BE2C (cell line): ENCODE data around the gene VEGFB.

Experiments
- DNase-seq: peaks from one replicate; pipeline ENCODE4 v3.0.0-alpha.2; 2020
- H3K27me3 ChIP-seq: fragments of 250-450 bp; sonication (Bioruptor Pico); 2 replicates; pipeline ENCODE4 v1.5.1; 2020; ENCODE audit warnings: mild to moderate bottlenecking
- H3K36me3 ChIP-seq: fragments of 250-450 bp; sonication (Bioruptor Pico); 2 replicates; pipeline ENCODE4 v1.5.1; 2020; ENCODE audit warnings: mild to moderate bottlenecking
- H3K4me1 ChIP-seq: fragments of 250-450 bp; sonication (Bioruptor Pico); 2 replicates; pipeline ENCODE4 v1.5.1; 2020
- H3K4me3 ChIP-seq: 2 replicates; pipeline ENCODE4 v1.5.1; 2011; ENCODE audit warnings: low read depth, low read length
- H3K9me3 ChIP-seq: fragments of 250-450 bp; sonication (Bioruptor Pico); 2 replicates; pipeline ENCODE4 v1.5.1; 2020
- TF ChIP-seq, protein P1 (sequence below): IDR thresholded peaks from 2 replicates; pipeline ENCODE4 v1.5.1; 2012; ENCODE audit warnings: mild to moderate bottlenecking, low read depth, low read length

The VEGFB gene

DNA sequence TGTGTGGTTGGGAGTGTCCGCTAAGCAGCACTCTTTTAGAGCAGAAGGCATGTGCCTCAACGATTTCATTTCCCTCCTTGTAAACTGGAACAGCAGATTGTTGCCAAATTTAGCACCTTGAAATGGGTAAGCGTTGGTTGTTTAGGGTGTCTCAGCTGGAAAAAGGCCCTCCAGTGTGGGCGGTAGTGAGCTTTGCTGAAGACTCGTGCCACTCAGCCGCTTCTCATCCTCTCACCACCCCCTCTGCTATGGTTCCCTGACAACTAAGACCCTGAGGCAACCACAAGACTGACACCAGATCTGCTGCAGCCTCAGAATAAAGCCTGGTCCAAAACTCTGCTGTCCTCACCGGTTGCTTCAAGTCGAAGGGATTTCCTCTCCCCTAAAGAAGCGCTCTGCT is 37.8 kb upstream of the VEGFB start:
- TF ChIP-seq, protein P1, sequence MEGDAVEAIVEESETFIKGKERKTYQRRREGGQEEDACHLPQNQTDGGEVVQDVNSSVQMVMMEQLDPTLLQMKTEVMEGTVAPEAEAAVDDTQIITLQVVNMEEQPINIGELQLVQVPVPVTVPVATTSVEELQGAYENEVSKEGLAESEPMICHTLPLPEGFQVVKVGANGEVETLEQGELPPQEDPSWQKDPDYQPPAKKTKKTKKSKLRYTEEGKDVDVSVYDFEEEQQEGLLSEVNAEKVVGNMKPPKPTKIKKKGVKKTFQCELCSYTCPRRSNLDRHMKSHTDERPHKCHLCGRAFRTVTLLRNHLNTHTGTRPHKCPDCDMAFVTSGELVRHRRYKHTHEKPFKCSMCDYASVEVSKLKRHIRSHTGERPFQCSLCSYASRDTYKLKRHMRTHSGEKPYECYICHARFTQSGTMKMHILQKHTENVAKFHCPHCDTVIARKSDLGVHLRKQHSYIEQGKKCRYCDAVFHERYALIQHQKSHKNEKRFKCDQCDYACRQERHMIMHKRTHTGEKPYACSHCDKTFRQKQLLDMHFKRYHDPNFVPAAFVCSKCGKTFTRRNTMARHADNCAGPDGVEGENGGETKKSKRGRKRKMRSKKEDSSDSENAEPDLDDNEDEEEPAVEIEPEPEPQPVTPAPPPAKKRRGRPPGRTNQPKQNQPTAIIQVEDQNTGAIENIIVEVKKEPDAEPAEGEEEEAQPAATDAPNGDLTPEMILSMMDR: no peak
- H3K9me3 ChIP-seq: no peaks in the 10 kb centered on the region
- H3K4me3 ChIP-seq: no peak overlapping the region
- no peaks in the 10 kb centered on the region for H3K27me3 ChIP-seq
- H3K4me1 ChIP-seq: no peaks in the 10 kb centered on the region
- peaks cover 56% of the 10 kb centered on the region for H3K36me3 ChIP-seq
- no peak for DNase-seq

DNA sequence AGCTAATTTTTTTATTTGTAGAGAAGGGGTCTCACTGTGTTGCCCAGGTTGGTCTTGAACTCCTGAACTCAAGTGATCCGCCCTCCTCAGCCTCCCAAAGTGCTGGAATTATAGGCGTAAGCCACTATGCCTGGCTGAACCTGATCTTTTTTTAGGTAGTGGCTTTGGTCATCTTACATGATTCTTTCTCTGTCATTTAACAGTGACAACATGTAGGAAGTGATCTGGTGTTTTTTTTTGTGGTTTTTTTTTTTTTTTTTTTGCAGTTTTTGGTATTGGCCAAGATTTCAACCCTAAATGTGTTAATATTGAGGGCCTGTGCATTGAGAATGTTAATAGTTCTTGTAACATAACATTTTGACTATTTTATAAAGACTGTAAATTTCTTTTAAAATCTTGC is 35.9 kb upstream of the VEGFB start:
- no peak for DNase-seq
- TF ChIP-seq, protein P1: no peak
- peaks cover 57% of the 10 kb centered on the region for H3K36me3 ChIP-seq
- H3K9me3 ChIP-seq: no peaks in the 10 kb centered on the region
- no peaks in the 10 kb centered on the region for H3K27me3 ChIP-seq
- no peak overlapping the region for H3K4me3 ChIP-seq
- no peaks in the 10 kb centered on the region for H3K4me1 ChIP-seq

DNA sequence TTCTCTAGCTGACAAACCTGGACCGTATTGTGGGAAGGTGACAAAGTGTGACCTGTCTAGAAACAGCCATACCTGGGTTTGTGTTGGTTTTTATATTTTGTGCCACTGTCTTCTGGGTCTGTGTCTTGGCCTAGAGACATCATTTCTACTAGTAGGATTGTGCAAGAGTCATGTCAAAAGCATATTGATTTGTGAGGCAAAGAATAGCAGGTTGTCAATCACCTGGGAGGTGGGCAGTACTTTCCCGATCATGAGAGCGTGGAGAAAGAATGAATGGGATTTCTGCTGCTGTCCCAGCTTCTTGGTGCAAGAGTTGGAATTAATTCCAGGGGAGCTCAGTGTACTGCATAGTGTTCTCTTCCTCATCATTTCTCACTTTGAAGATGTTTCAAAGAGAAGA is 32.8 kb upstream of the VEGFB start:
- DNase-seq: no peak
- Histone ChIP-seq H3K4me1 (no peaks in the 10 kb centered on the region), H3K4me3 (no peak overlapping the region), H3K36me3 (peaks cover 50% of the 10 kb centered on the region), H3K9me3 (no peaks in the 10 kb centered on the region), H3K27me3 (no peaks in the 10 kb centered on the region)
- TF ChIP-seq, protein P1: no peak

DNA sequence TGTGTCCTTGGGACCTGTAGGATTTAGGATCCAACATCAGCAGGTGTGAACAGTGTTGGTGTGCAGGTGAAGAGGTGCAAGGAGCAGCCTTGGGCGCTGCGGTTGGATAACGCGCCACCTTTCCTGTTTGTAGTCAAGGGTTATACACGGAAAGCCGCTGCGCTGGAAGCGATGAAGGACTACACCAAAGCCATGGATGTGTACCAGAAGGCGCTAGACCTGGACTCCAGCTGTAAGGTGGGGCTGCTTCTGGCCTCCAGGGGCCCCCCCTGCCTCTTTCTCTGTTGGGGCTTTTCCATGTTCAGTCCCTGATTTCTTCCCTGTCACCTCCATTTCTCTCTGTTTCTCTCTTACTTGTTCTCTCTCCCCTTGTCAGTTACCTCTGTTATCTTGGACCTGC is 31.4 kb upstream of the VEGFB start:
- H3K4me1 ChIP-seq: peaks cover 4% of the 10 kb centered on the region; the same call in 1 of the 2 replicates
- DNase-seq: no peak
- no peak overlapping the region for H3K4me3 ChIP-seq
- H3K36me3 ChIP-seq: peaks cover 45% of the 10 kb centered on the region
- H3K9me3 ChIP-seq: no peaks in the 10 kb centered on the region
- no peaks in the 10 kb centered on the region for H3K27me3 ChIP-seq
- TF ChIP-seq, protein P1: no peak

DNA sequence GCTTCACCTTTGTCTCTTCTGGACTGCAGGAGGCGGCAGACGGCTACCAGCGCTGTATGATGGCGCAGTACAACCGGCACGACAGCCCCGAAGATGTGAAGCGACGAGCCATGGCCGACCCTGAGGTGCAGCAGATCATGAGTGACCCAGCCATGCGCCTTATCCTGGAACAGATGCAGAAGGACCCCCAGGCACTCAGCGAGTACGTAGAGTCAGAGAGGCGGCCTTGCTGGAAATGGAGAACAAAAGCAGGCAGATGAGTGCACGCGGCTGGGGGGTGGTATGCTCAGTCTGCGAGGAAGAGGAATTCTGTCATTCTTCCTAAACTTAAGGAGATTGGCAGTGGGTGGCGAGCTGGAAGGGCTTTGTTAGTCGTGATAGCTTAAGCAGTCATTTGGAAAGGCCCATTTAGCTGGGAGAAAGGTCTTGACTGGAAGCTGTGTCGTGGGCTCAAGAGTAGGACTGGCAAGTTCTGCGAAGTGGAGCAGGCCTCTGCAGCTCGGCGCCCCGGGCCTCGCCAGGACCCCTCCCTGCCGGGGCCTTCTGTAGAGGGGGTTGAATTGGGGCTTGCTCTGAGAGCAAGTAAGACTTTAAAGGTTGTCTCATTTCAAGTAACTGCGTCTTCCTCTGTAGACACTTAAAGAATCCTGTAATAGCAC is 30.8 kb upstream of the VEGFB start:
- Histone ChIP-seq H3K36me3 (peaks cover 45% of the 10 kb centered on the region), H3K27me3 (no peaks in the 10 kb centered on the region), H3K4me1 (peaks cover 4% of the 10 kb centered on the region; the same call in 1 of the 2 replicates), H3K9me3 (no peaks in the 10 kb centered on the region), H3K4me3 (no peak overlapping the region)
- TF ChIP-seq, protein P1: no peak
- no peak for DNase-seq

DNA sequence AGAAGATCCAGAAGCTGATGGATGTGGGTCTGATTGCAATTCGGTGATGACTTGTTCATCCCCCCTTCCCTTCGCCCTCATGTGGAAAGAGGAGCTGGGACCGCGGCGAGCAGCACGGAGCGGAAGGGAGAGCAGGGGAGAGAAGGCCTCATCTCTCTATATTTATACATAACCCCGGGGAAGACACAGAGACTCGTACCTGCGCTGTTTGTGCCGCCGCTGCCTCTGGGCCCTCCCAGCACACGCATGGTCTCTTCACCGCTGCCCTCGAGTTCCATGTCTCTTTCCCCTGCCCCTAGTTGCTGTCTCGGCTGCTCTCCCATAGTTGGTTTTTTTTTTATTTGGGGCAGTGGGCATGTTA is 30.3 kb upstream of the VEGFB start:
- Histone ChIP-seq H3K36me3 (peaks cover 45% of the 10 kb centered on the region), H3K4me3 (no peak overlapping the region), H3K4me1 (peaks cover 4% of the 10 kb centered on the region; the same call in 1 of the 2 replicates), H3K9me3 (no peaks in the 10 kb centered on the region), H3K27me3 (no peaks in the 10 kb centered on the region)
- TF ChIP-seq, protein P1: no peak
- DNase-seq: no peak
